Ovary (tissue), 3 donors: ENCODE results near the gene SPRED2.

Experiments used
- CTCF ChIP-seq, 3 donors: fragments of 450-650 bp in 2 of 3; fragments of 200-600 bp in 1 of 3; IDR thresholded peaks; one replicate each; pipeline versions ENCODE4 v1.5.1 to v1.8.0; 2016 to 2022; ENCODE audit warnings: antibody characterized with exemption in 3 of 3, mild to moderate bottlenecking in 1 of 3
- EP300 ChIP-seq: sonication (generic); formaldehyde crosslinking; IDR thresholded peaks from one replicate; pipeline ENCODE4 v1.6.1; 2017; ENCODE audit warnings: antibody characterized with exemption
- donor health status: DM: no; HTN: no; CAD: no.

- no peak for TF ChIP-seq EP300
- TF ChIP-seq CTCF (IDR thresholded peaks at IDR 0.05): no peak
Measured at GRCh38 chr2:65369980-65370379, 62.4 kb downstream of the SPRED2 start.
